H1 (cell line): ENCODE measurements around the gene LMO2. TPM values are rescaled to one million over a fixed set of nuclear protein-coding genes. Genes with fewer than 3 reads are reported as not detected.

Source experiments
- CTCF ChIA-PET: fragments of 300-600 bp; sonication (Branson Sonifier 250); formaldehyde crosslinking; loops from one replicate; lab custom pipeline; 2021; ENCODE audit not compliant: partially characterized antibody; lab: Charles Lee
- POLR2A ChIA-PET: fragments of 300-600 bp; sonication (Branson Sonifier 250); formaldehyde crosslinking; loops from one replicate; lab custom pipeline; 2021; ENCODE audit warnings: inconsistent platforms; ENCODE audit not compliant: partially characterized antibody; lab: Charles Lee
- DNase-seq, 2 experiments: peaks; one replicate each; pipeline versions ENCODE4 v3.0.0 to v3.0.0-alpha.2; 2010 to 2022; ENCODE audit warnings: low spot score in 2 of 2, low read depth in 1 of 2, mixed read lengths in 1 of 2
- FAIRE-seq: peaks from 2 replicates; lab custom pipeline; 2011; peaks lifted over from hg19 to GRCh38; lab: Jason Lieb, UNC
- H2AFZ ChIP-seq: 2 replicates; pipeline ENCODE4 v1.8.1; 2012; ENCODE audit warnings: low read length, inconsistent platforms
- H2AK5ac ChIP-seq: 2 replicates; pipeline ENCODE4 v1.6.1; 2013; ENCODE audit warnings: low read depth, low read length
- H2BK120ac ChIP-seq: replicated peaks from 2 replicates; pipeline ENCODE3; 2013; ENCODE audit warnings: low read depth, low read length, inconsistent platforms
- H2BK12ac ChIP-seq: 2 replicates; pipeline ENCODE4 v1.6.1; 2013; ENCODE audit warnings: low read depth, low read length
- H2BK15ac ChIP-seq: 2 replicates; pipeline ENCODE4 v1.6.1; 2013; ENCODE audit warnings: low read length
- H2BK20ac ChIP-seq: 2 replicates; pipeline ENCODE4 v1.6.1; 2013; ENCODE audit warnings: low read length
- H2BK5ac ChIP-seq: 2 replicates; pipeline ENCODE4 v1.6.1; 2013; ENCODE audit warnings: low read depth, low read length
- H3K14ac ChIP-seq: 2 replicates; pipeline ENCODE4 v1.6.1; 2013; ENCODE audit warnings: inconsistent platforms; ENCODE audit not compliant: insufficient read length
- H3K18ac ChIP-seq: 2 replicates; pipeline ENCODE4 v1.6.1; 2013; ENCODE audit warnings: low read length; ENCODE audit errors: extremely low read depth
- H3K23ac ChIP-seq: 2 replicates; pipeline ENCODE4 v1.6.1; 2013; ENCODE audit warnings: inconsistent platforms; ENCODE audit not compliant: insufficient read length
- H3K23me2 ChIP-seq: 2 replicates; pipeline ENCODE4 v1.6.1; 2013; ENCODE audit warnings: low read depth, low read length
- H3K27ac ChIP-seq: 2 replicates; pipeline ENCODE4 v1.6.1; 2011; ENCODE audit warnings: low read depth, low read length, inconsistent platforms
- H3K27me3 ChIP-seq, 4 experiments: replicated peaks in 1 of 4; 1 replicate in 1 of 4; 2 replicates in 3 of 4; pipeline versions ENCODE4 v1.6.1 to v1.8.1; 2011 to 2013; ENCODE audit warnings: low read length in 3 of 4, mild to moderate bottlenecking in 3 of 4, inconsistent platforms in 2 of 4, mixed read lengths in 2 of 4, moderate library complexity in 1 of 4; ENCODE audit not compliant: control insufficient read depth in 3 of 4, insufficient read depth in 3 of 4; ENCODE audit errors: extremely low read depth in 1 of 4
- H3K36me3 ChIP-seq, 4 experiments: 2 replicates each; pipeline versions ENCODE4 v1.6.1 to v1.8.1; 2011 to 2013; ENCODE audit warnings: mild to moderate bottlenecking in 4 of 4, low read length in 3 of 4, moderate library complexity in 2 of 4, control low read depth in 1 of 4, inconsistent platforms in 1 of 4; ENCODE audit not compliant: insufficient read depth in 4 of 4, control insufficient read depth in 2 of 4
- H3K4ac ChIP-seq: replicated peaks from 2 replicates; pipeline ENCODE3; 2013; ENCODE audit warnings: low read length, low read depth, mixed read lengths, inconsistent platforms; ENCODE audit not compliant: insufficient read length
- H3K4me1 ChIP-seq, 4 experiments: replicated peaks in 1 of 4; 1 replicate in 1 of 4; 2 replicates in 3 of 4; pipeline versions ENCODE4 v1.6.1 to v1.8.1; 2011 to 2013; ENCODE audit warnings: low read length in 3 of 4, inconsistent platforms in 2 of 4, mixed read lengths in 1 of 4; ENCODE audit not compliant: insufficient read depth in 4 of 4, control insufficient read depth in 3 of 4
- H3K4me2 ChIP-seq, 2 experiments: 2 replicates each; pipeline versions ENCODE4 v1.6.1 to v1.8.1; 2011 to 2013; ENCODE audit warnings: low read depth in 2 of 2, low read length in 2 of 2, control low read depth in 1 of 2, inconsistent platforms in 1 of 2, mild to moderate bottlenecking in 1 of 2; ENCODE audit not compliant: insufficient read depth in 1 of 2
- H3K4me3 ChIP-seq, 4 experiments: fragments of 200-600, 300-600 bp in 1 of 4; sonication (generic), shearing (Covaris generic), sonication (Bioruptor Twin) in 1 of 4; 2 replicates each; pipeline versions ENCODE4 v1.5.1 to v1.8.1; 2011 to 2016; ENCODE audit warnings: low read length in 4 of 4, low read depth in 3 of 4, control low read depth in 2 of 4, inconsistent platforms in 2 of 4, mild to moderate bottlenecking in 2 of 4, mixed read lengths in 1 of 4, moderate library complexity in 1 of 4; ENCODE audit not compliant: insufficient read depth in 2 of 4; ENCODE audit errors: extremely low read depth in 1 of 4
- H3K56ac ChIP-seq: replicated peaks from 2 replicates; pipeline ENCODE3; 2013; ENCODE audit warnings: low read depth, mild to moderate bottlenecking, mixed read lengths, low read length, inconsistent platforms; ENCODE audit not compliant: insufficient read length
- H3K79me1 ChIP-seq: 2 replicates; pipeline ENCODE4 v1.6.1; 2013; ENCODE audit warnings: low read depth, low read length, control low read depth
- H3K79me2 ChIP-seq, 2 experiments: 2 replicates each; pipeline versions ENCODE4 v1.6.1 to v1.8.1; 2012 to 2013; ENCODE audit warnings: low read length in 2 of 2, mild to moderate bottlenecking in 2 of 2, inconsistent platforms in 1 of 2; ENCODE audit not compliant: insufficient read depth in 2 of 2, control insufficient read depth in 1 of 2
- H3K9ac ChIP-seq, 4 experiments: replicated peaks in 1 of 4; 1 replicate in 1 of 4; 2 replicates in 3 of 4; pipeline versions ENCODE4 v1.6.1 to v1.8.1; 2011 to 2013; ENCODE audit warnings: low read depth in 3 of 4, low read length in 3 of 4, control low read depth in 2 of 4, mild to moderate bottlenecking in 2 of 4, moderate library complexity in 2 of 4, inconsistent platforms in 1 of 4; ENCODE audit errors: extremely low read depth in 1 of 4
- H3K9me3 ChIP-seq, 2 experiments: 2 replicates each; pipeline versions ENCODE4 v1.6.1 to v1.8.1; 2012 to 2013; ENCODE audit warnings: mild to moderate bottlenecking in 2 of 2, moderate library complexity in 2 of 2, control low read depth in 1 of 2, inconsistent platforms in 1 of 2, low read depth in 1 of 2, low read length in 1 of 2, mixed read lengths in 1 of 2; ENCODE audit not compliant: insufficient read depth in 2 of 2
- H4K20me1 ChIP-seq, 2 experiments: replicated peaks in 1 of 2; 2 replicates each; pipeline versions ENCODE3 to v1.8.1; 2011 to 2013; ENCODE audit warnings: inconsistent platforms in 2 of 2, low read length in 2 of 2, mild to moderate bottlenecking in 1 of 2; ENCODE audit not compliant: insufficient read depth in 2 of 2, control insufficient read depth in 1 of 2
- H4K5ac ChIP-seq: 2 replicates; pipeline ENCODE4 v1.6.1; 2013; ENCODE audit warnings: low read length, low read depth, mixed read lengths, inconsistent platforms; ENCODE audit not compliant: insufficient read length
- H4K8ac ChIP-seq: 2 replicates; pipeline ENCODE4 v1.8.0; 2013; ENCODE audit warnings: mild to moderate bottlenecking, moderate library complexity, low read length, inconsistent platforms; ENCODE audit not compliant: insufficient read depth; ENCODE audit errors: extremely low read depth
- H4K91ac ChIP-seq: replicated peaks from 2 replicates; pipeline ENCODE3; 2013; ENCODE audit warnings: low read length, mixed read lengths, inconsistent platforms; ENCODE audit not compliant: insufficient read length
- BCL11A ChIP-seq, 2 experiments: IDR thresholded peaks; one replicate each; pipeline ENCODE4 v1.6.1; 2011; ENCODE audit warnings: low read depth in 2 of 2, low read length in 2 of 2, mild to moderate bottlenecking in 2 of 2
- FOSL1 ChIP-seq: IDR thresholded peaks from 2 replicates; pipeline ENCODE4 v1.6.1; 2011; ENCODE audit warnings: mild to moderate bottlenecking, low read depth, low read length, moderate library complexity; ENCODE audit not compliant: insufficient read depth
- KDM4A ChIP-seq: IDR thresholded peaks from one replicate; pipeline ENCODE4 v1.7.1; 2012; ENCODE audit warnings: low read depth, mild to moderate bottlenecking, moderate library complexity, low read length, inconsistent platforms; ENCODE audit not compliant: severe bottlenecking
- RBBP5 ChIP-seq: IDR thresholded peaks from 2 replicates; pipeline ENCODE4 v1.7.1; 2012; ENCODE audit warnings: low read depth, mild to moderate bottlenecking, inconsistent platforms, low read length, moderate library complexity, borderline replicate concordance
- SAP30 ChIP-seq: fragments of 300-600 bp; sonication (generic); IDR thresholded peaks from 2 replicates; pipeline ENCODE4 v1.7.1; 2012; ENCODE audit warnings: low read length, moderate library complexity, mild to moderate bottlenecking, inconsistent platforms; ENCODE audit not compliant: insufficient read depth, insufficient replicate concordance
- SIRT6 ChIP-seq: IDR thresholded peaks from one replicate; pipeline ENCODE4 v1.7.1; 2012; ENCODE audit warnings: low read length, inconsistent platforms
- SRF ChIP-seq: IDR thresholded peaks from 2 replicates; pipeline ENCODE4 v1.6.1; 2011; ENCODE audit warnings: mild to moderate bottlenecking, low read depth, low read length, moderate library complexity
- TAF1 ChIP-seq: IDR thresholded peaks from 2 replicates; pipeline ENCODE4 v1.6.1; 2011; ENCODE audit warnings: mild to moderate bottlenecking, low read depth, low read length
- TAF7 ChIP-seq: optimal IDR thresholded peaks from 2 replicates; pipeline ENCODE3; 2011; ENCODE audit warnings: low read depth, mild to moderate bottlenecking, inconsistent platforms, low read length, moderate library complexity, borderline replicate concordance
- TCF12 ChIP-seq: IDR thresholded peaks from 2 replicates; pipeline ENCODE4 v1.6.1; 2011; ENCODE audit warnings: low read depth, mild to moderate bottlenecking, low read length
- TEAD4 ChIP-seq: IDR thresholded peaks from 2 replicates; pipeline ENCODE4 v1.6.1; 2012; ENCODE audit warnings: low read depth, low read length, inconsistent platforms, mixed read lengths
- ZNF274 ChIP-seq: IDR thresholded peaks from 2 replicates; pipeline ENCODE4 v1.7.0; 2012; ENCODE audit warnings: low read length, borderline replicate concordance; ENCODE audit errors: extremely low read depth
- WGBS, 2 experiments: shearing (Covaris generic) in 1 of 2; methylation state at CpG; one replicate each; pipeline versions ENCODE4 v1.1.6 to v1.1.7; 2013 to 2015; ENCODE audit warnings: low lambda C conversion rate in 2 of 2, mixed read lengths in 2 of 2, inconsistent platforms in 1 of 2, low coverage in 1 of 2, missing lambda C conversion rate in 1 of 2; ENCODE audit not compliant: insufficient replicate concordance in 2 of 2, insufficient coverage in 1 of 2, insufficient read length in 1 of 2; ENCODE audit errors: extremely low coverage in 1 of 2, missing lambda C conversion rate in 1 of 2; 5-methylcytosine and 5-hydroxymethylcytosine counted together
- polyA plus RNA-seq, 7 experiments: library from polyadenylated mRNA; depleted of rRNA in 3 of 7; stranded (reverse) in 5 of 7; unstranded in 2 of 7; fragments of >200 nt in 5 of 7; fragments of 200-250 nt in 2 of 7; gene quantifications; 1 replicate in 5 of 7; 2 replicates in 1 of 7; 4 replicates in 1 of 7; pipeline versions ENCODE4 v1.2.1 to v1.2.3, GENCODE V29; 2011 to 2013; ENCODE audit warnings: missing spikeins in 2 of 7, mixed read lengths in 2 of 7
- total RNA-seq: library from RNA; stranded (reverse); fragmentation: NEBNext Ultra II Directional; extraction: Animal tissue kit (Norgen Biotek cat#: 25700); gene quantifications from 2 replicates; pipeline ENCODE4 v1.2.1, GENCODE V29; 2021
- TF ChIP-seq, protein P1 (sequence below): IDR thresholded peaks from 2 replicates; pipeline ENCODE4 v1.6.1; 2011; ENCODE audit warnings: low read length, improper control_type of control experiment

The LMO2 gene
- total and polyA plus RNA-seq, 2 of the 8 experiments (the other 6 are each of a cell fraction or from before 2014, with no cell fraction given), result 1.6 to 2.7 TPM

GRCh38 chr11:33934450-33934849 is 42.6 kb upstream of the LMO2 start:
- no peak overlapping the region for H3K4me3 ChIP-seq
- H4K91ac ChIP-seq, result no peak overlapping the region
- H3K4me2 ChIP-seq, result no peak overlapping the region
- CTCF ChIA-PET, result interaction anchor here (0.8 to 2.0 kb wide), 7 partner anchors 36 to 63 kb away, joined by 3 to 5 read pairs (median 4); no protein-coding TSS in a partner anchor
- H2BK20ac ChIP-seq, result no peak overlapping the region
- H3K36me3 ChIP-seq, result no peaks in the 10 kb centered on the region
- H2BK12ac ChIP-seq, result no peak overlapping the region
- H3K18ac ChIP-seq, result no peak overlapping the region
- no peak overlapping the region for H3K27ac ChIP-seq
- H3K23me2 ChIP-seq, result no peaks in the 10 kb centered on the region
- WGBS, 2 experiments, result 82% methylated on average over 3 of the region's 3 CpGs; no CpG with 5 or more reads in 1 of the 2 experiments
- DNase-seq (no peak), FAIRE-seq (no peak)
- H3K9me3 ChIP-seq, result no peaks in the 10 kb centered on the region
- peaks cover 0 to 9% (median 4%) of the 10 kb centered on the region in 4 experiments; a peak in 2 of 7 replicates for H3K4me1 ChIP-seq
- H3K4ac ChIP-seq, result no peak overlapping the region
- POLR2A ChIA-PET, result no interaction called here
- H2BK15ac ChIP-seq, result no peak overlapping the region
- no peak overlapping the region for H3K23ac ChIP-seq
- no peaks in the 10 kb centered on the region for H3K79me2 ChIP-seq
- no peak overlapping the region for H2AK5ac ChIP-seq
- no peaks in the 10 kb centered on the region for H4K20me1 ChIP-seq
- no peak overlapping the region for H3K56ac ChIP-seq
- H2BK120ac ChIP-seq, result no peak overlapping the region
- TF ChIP-seq SRF (no peak), KDM4A (no peak), RBBP5 (no peak), BCL11A (IDR thresholded peaks at IDR 0.05; ENCODE audit: low read depth in 2 of 2, low read length in 2 of 2) (no peak), TAF7 (no peak), TCF12 (no peak), TEAD4 (no peak), FOSL1 (no peak), TAF1 (no peak), ZNF274 (no peak), SIRT6 (no peak), SAP30 (no peak)
- TF ChIP-seq, protein P1, sequence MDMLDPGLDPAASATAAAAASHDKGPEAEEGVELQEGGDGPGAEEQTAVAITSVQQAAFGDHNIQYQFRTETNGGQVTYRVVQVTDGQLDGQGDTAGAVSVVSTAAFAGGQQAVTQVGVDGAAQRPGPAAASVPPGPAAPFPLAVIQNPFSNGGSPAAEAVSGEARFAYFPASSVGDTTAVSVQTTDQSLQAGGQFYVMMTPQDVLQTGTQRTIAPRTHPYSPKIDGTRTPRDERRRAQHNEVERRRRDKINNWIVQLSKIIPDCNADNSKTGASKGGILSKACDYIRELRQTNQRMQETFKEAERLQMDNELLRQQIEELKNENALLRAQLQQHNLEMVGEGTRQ, result no peak
- H2BK5ac ChIP-seq, result 0 out of 2 replicates have a peak overlapping the region, but pooled peaks have one; percentile 28
- no peaks in the 10 kb centered on the region for H3K79me1 ChIP-seq
- H3K14ac ChIP-seq, result no peak overlapping the region
- no peak overlapping the region for H3K9ac ChIP-seq
- no peak overlapping the region for H4K5ac ChIP-seq
- no peak overlapping the region for H4K8ac ChIP-seq
- H3K27me3 ChIP-seq, result no peaks in the 10 kb centered on the region
- no peak overlapping the region for H2AFZ ChIP-seq
